ENCODE data around the gene CNPY1.

- TF ChIP-seq, protein P1, sequence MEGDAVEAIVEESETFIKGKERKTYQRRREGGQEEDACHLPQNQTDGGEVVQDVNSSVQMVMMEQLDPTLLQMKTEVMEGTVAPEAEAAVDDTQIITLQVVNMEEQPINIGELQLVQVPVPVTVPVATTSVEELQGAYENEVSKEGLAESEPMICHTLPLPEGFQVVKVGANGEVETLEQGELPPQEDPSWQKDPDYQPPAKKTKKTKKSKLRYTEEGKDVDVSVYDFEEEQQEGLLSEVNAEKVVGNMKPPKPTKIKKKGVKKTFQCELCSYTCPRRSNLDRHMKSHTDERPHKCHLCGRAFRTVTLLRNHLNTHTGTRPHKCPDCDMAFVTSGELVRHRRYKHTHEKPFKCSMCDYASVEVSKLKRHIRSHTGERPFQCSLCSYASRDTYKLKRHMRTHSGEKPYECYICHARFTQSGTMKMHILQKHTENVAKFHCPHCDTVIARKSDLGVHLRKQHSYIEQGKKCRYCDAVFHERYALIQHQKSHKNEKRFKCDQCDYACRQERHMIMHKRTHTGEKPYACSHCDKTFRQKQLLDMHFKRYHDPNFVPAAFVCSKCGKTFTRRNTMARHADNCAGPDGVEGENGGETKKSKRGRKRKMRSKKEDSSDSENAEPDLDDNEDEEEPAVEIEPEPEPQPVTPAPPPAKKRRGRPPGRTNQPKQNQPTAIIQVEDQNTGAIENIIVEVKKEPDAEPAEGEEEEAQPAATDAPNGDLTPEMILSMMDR (IDR thresholded peaks at IDR 0.05 in 4 of 5, conservative IDR thresholded peaks at IDR 0.05 in 1 of 5) = no peak
- TF ChIP-seq POLR2A (IDR thresholded peaks at IDR 0.05) = no peak
Observed at GRCh38 chr7:155549226-155549625, 2.9 kb upstream of the CNPY1 start.

All from gastrocnemius medialis (tissue), 4 donors.